H1 (cell line): Measurements from ENCODE around the gene TNS1. TPM values are rescaled to one million over a fixed set of nuclear protein-coding genes. Genes with fewer than 3 reads are reported as not detected.

Experiments
- CTCF ChIA-PET: fragments of 300-600 bp; sonication (Branson Sonifier 250); formaldehyde crosslinking; loops from one replicate; lab custom pipeline; 2021; ENCODE audit not compliant: partially characterized antibody; lab: Charles Lee
- POLR2A ChIA-PET: fragments of 300-600 bp; sonication (Branson Sonifier 250); formaldehyde crosslinking; loops from one replicate; lab custom pipeline; 2021; ENCODE audit warnings: inconsistent platforms; ENCODE audit not compliant: partially characterized antibody; lab: Charles Lee
- DNase-seq, 2 experiments: peaks; one replicate each; pipeline versions ENCODE4 v3.0.0 to v3.0.0-alpha.2; 2010 to 2022; ENCODE audit warnings: low spot score in 2 of 2, low read depth in 1 of 2, mixed read lengths in 1 of 2
- FAIRE-seq: peaks from 2 replicates; lab custom pipeline; 2011; peaks lifted over from hg19 to GRCh38; lab: Jason Lieb, UNC
- H2AFZ ChIP-seq: 2 replicates; pipeline ENCODE4 v1.8.1; 2012; ENCODE audit warnings: low read length, inconsistent platforms
- H2AK5ac ChIP-seq: 2 replicates; pipeline ENCODE4 v1.6.1; 2013; ENCODE audit warnings: low read depth, low read length
- H2BK120ac ChIP-seq: replicated peaks from 2 replicates; pipeline ENCODE3; 2013; ENCODE audit warnings: low read depth, low read length, inconsistent platforms
- H2BK12ac ChIP-seq: 2 replicates; pipeline ENCODE4 v1.6.1; 2013; ENCODE audit warnings: low read depth, low read length
- H2BK15ac ChIP-seq: 2 replicates; pipeline ENCODE4 v1.6.1; 2013; ENCODE audit warnings: low read length
- H2BK20ac ChIP-seq: 2 replicates; pipeline ENCODE4 v1.6.1; 2013; ENCODE audit warnings: low read length
- H2BK5ac ChIP-seq: 2 replicates; pipeline ENCODE4 v1.6.1; 2013; ENCODE audit warnings: low read depth, low read length
- H3K14ac ChIP-seq: 2 replicates; pipeline ENCODE4 v1.6.1; 2013; ENCODE audit warnings: inconsistent platforms; ENCODE audit not compliant: insufficient read length
- H3K18ac ChIP-seq: 2 replicates; pipeline ENCODE4 v1.6.1; 2013; ENCODE audit warnings: low read length; ENCODE audit errors: extremely low read depth
- H3K23ac ChIP-seq: 2 replicates; pipeline ENCODE4 v1.6.1; 2013; ENCODE audit warnings: inconsistent platforms; ENCODE audit not compliant: insufficient read length
- H3K23me2 ChIP-seq: 2 replicates; pipeline ENCODE4 v1.6.1; 2013; ENCODE audit warnings: low read depth, low read length
- H3K27ac ChIP-seq: 2 replicates; pipeline ENCODE4 v1.6.1; 2011; ENCODE audit warnings: low read depth, low read length, inconsistent platforms
- H3K27me3 ChIP-seq, 4 experiments: replicated peaks in 1 of 4; 1 replicate in 1 of 4; 2 replicates in 3 of 4; pipeline versions ENCODE4 v1.6.1 to v1.8.1; 2011 to 2013; ENCODE audit warnings: low read length in 3 of 4, mild to moderate bottlenecking in 3 of 4, inconsistent platforms in 2 of 4, mixed read lengths in 2 of 4, moderate library complexity in 1 of 4; ENCODE audit not compliant: control insufficient read depth in 3 of 4, insufficient read depth in 3 of 4; ENCODE audit errors: extremely low read depth in 1 of 4
- H3K36me3 ChIP-seq, 4 experiments: 2 replicates each; pipeline versions ENCODE4 v1.6.1 to v1.8.1; 2011 to 2013; ENCODE audit warnings: mild to moderate bottlenecking in 4 of 4, low read length in 3 of 4, moderate library complexity in 2 of 4, control low read depth in 1 of 4, inconsistent platforms in 1 of 4; ENCODE audit not compliant: insufficient read depth in 4 of 4, control insufficient read depth in 2 of 4
- H3K4ac ChIP-seq: replicated peaks from 2 replicates; pipeline ENCODE3; 2013; ENCODE audit warnings: low read length, low read depth, mixed read lengths, inconsistent platforms; ENCODE audit not compliant: insufficient read length
- H3K4me1 ChIP-seq, 4 experiments: replicated peaks in 1 of 4; 1 replicate in 1 of 4; 2 replicates in 3 of 4; pipeline versions ENCODE4 v1.6.1 to v1.8.1; 2011 to 2013; ENCODE audit warnings: low read length in 3 of 4, inconsistent platforms in 2 of 4, mixed read lengths in 1 of 4; ENCODE audit not compliant: insufficient read depth in 4 of 4, control insufficient read depth in 3 of 4
- H3K4me2 ChIP-seq, 2 experiments: 2 replicates each; pipeline versions ENCODE4 v1.6.1 to v1.8.1; 2011 to 2013; ENCODE audit warnings: low read depth in 2 of 2, low read length in 2 of 2, control low read depth in 1 of 2, inconsistent platforms in 1 of 2, mild to moderate bottlenecking in 1 of 2; ENCODE audit not compliant: insufficient read depth in 1 of 2
- H3K4me3 ChIP-seq, 4 experiments: fragments of 200-600, 300-600 bp in 1 of 4; sonication (generic), shearing (Covaris generic), sonication (Bioruptor Twin) in 1 of 4; 2 replicates each; pipeline versions ENCODE4 v1.5.1 to v1.8.1; 2011 to 2016; ENCODE audit warnings: low read length in 4 of 4, low read depth in 3 of 4, control low read depth in 2 of 4, inconsistent platforms in 2 of 4, mild to moderate bottlenecking in 2 of 4, mixed read lengths in 1 of 4, moderate library complexity in 1 of 4; ENCODE audit not compliant: insufficient read depth in 2 of 4; ENCODE audit errors: extremely low read depth in 1 of 4
- H3K56ac ChIP-seq: replicated peaks from 2 replicates; pipeline ENCODE3; 2013; ENCODE audit warnings: low read depth, mild to moderate bottlenecking, mixed read lengths, low read length, inconsistent platforms; ENCODE audit not compliant: insufficient read length
- H3K79me1 ChIP-seq: 2 replicates; pipeline ENCODE4 v1.6.1; 2013; ENCODE audit warnings: low read depth, low read length, control low read depth
- H3K79me2 ChIP-seq, 2 experiments: 2 replicates each; pipeline versions ENCODE4 v1.6.1 to v1.8.1; 2012 to 2013; ENCODE audit warnings: low read length in 2 of 2, mild to moderate bottlenecking in 2 of 2, inconsistent platforms in 1 of 2; ENCODE audit not compliant: insufficient read depth in 2 of 2, control insufficient read depth in 1 of 2
- H3K9ac ChIP-seq, 4 experiments: replicated peaks in 1 of 4; 1 replicate in 1 of 4; 2 replicates in 3 of 4; pipeline versions ENCODE4 v1.6.1 to v1.8.1; 2011 to 2013; ENCODE audit warnings: low read depth in 3 of 4, low read length in 3 of 4, control low read depth in 2 of 4, mild to moderate bottlenecking in 2 of 4, moderate library complexity in 2 of 4, inconsistent platforms in 1 of 4; ENCODE audit errors: extremely low read depth in 1 of 4
- H3K9me3 ChIP-seq, 2 experiments: 2 replicates each; pipeline versions ENCODE4 v1.6.1 to v1.8.1; 2012 to 2013; ENCODE audit warnings: mild to moderate bottlenecking in 2 of 2, moderate library complexity in 2 of 2, control low read depth in 1 of 2, inconsistent platforms in 1 of 2, low read depth in 1 of 2, low read length in 1 of 2, mixed read lengths in 1 of 2; ENCODE audit not compliant: insufficient read depth in 2 of 2
- H4K20me1 ChIP-seq, 2 experiments: replicated peaks in 1 of 2; 2 replicates each; pipeline versions ENCODE3 to v1.8.1; 2011 to 2013; ENCODE audit warnings: inconsistent platforms in 2 of 2, low read length in 2 of 2, mild to moderate bottlenecking in 1 of 2; ENCODE audit not compliant: insufficient read depth in 2 of 2, control insufficient read depth in 1 of 2
- H4K5ac ChIP-seq: 2 replicates; pipeline ENCODE4 v1.6.1; 2013; ENCODE audit warnings: low read length, low read depth, mixed read lengths, inconsistent platforms; ENCODE audit not compliant: insufficient read length
- H4K8ac ChIP-seq: 2 replicates; pipeline ENCODE4 v1.8.0; 2013; ENCODE audit warnings: mild to moderate bottlenecking, moderate library complexity, low read length, inconsistent platforms; ENCODE audit not compliant: insufficient read depth; ENCODE audit errors: extremely low read depth
- H4K91ac ChIP-seq: replicated peaks from 2 replicates; pipeline ENCODE3; 2013; ENCODE audit warnings: low read length, mixed read lengths, inconsistent platforms; ENCODE audit not compliant: insufficient read length
- BACH1 ChIP-seq: IDR thresholded peaks from 2 replicates; pipeline ENCODE4 v1.6.1; 2012; ENCODE audit warnings: low read length, improper control_type of control experiment
- CEBPB ChIP-seq: IDR thresholded peaks from 2 replicates; pipeline ENCODE4 v1.6.1; 2012; ENCODE audit warnings: low read depth, low read length
- CTBP2 ChIP-seq: IDR thresholded peaks from 2 replicates; pipeline ENCODE4 v1.7.0; 2011; ENCODE audit warnings: borderline replicate concordance, mild to moderate bottlenecking, moderate library complexity, mixed read lengths, low read length; ENCODE audit not compliant: insufficient read depth, insufficient read length
- EP300 ChIP-seq, 2 experiments: IDR thresholded peaks; 1 replicate in 1 of 2; 2 replicates in 1 of 2; pipeline ENCODE4 v1.6.1; 2011 to 2012; ENCODE audit warnings: low read depth in 2 of 2, low read length in 2 of 2, mild to moderate bottlenecking in 2 of 2, borderline replicate concordance in 1 of 2, inconsistent platforms in 1 of 2, moderate library complexity in 1 of 2
- POLR2AphosphoS5 ChIP-seq: IDR thresholded peaks from 2 replicates; pipeline ENCODE4 v1.6.1; 2011; ENCODE audit warnings: low read depth, low read length
- RAD21 ChIP-seq, 2 experiments: IDR thresholded peaks in 1 of 2; conservative IDR thresholded peaks in 1 of 2; 2 replicates each; pipeline ENCODE4 v1.6.1; 2011; ENCODE audit warnings: low read depth in 2 of 2, low read length in 2 of 2, improper control_type of control experiment in 1 of 2, inconsistent platforms in 1 of 2, mild to moderate bottlenecking in 1 of 2, moderate library complexity in 1 of 2
- RNF2 ChIP-seq: fragments of 200-900, 300-1000 bp; sonication (generic); IDR thresholded peaks from 2 replicates; pipeline ENCODE4 v1.7.1; 2016; ENCODE audit warnings: borderline replicate concordance, low read depth, mild to moderate bottlenecking, antibody characterized with exemption, low read length; ENCODE audit not compliant: poor library complexity, severe bottlenecking; ENCODE audit errors: missing control alignments
- SRF ChIP-seq: IDR thresholded peaks from 2 replicates; pipeline ENCODE4 v1.6.1; 2011; ENCODE audit warnings: mild to moderate bottlenecking, low read depth, low read length, moderate library complexity
- TAF7 ChIP-seq: optimal IDR thresholded peaks from 2 replicates; pipeline ENCODE3; 2011; ENCODE audit warnings: low read depth, mild to moderate bottlenecking, inconsistent platforms, low read length, moderate library complexity, borderline replicate concordance
- TCF12 ChIP-seq: IDR thresholded peaks from 2 replicates; pipeline ENCODE4 v1.6.1; 2011; ENCODE audit warnings: low read depth, mild to moderate bottlenecking, low read length
- YY1 ChIP-seq: IDR thresholded peaks from 2 replicates; pipeline ENCODE4 v1.6.1; 2011; ENCODE audit warnings: low read depth, mild to moderate bottlenecking, low read length
- WGBS, 2 experiments: shearing (Covaris generic) in 1 of 2; methylation state at CpG; one replicate each; pipeline versions ENCODE4 v1.1.6 to v1.1.7; 2013 to 2015; ENCODE audit warnings: low lambda C conversion rate in 2 of 2, mixed read lengths in 2 of 2, inconsistent platforms in 1 of 2, low coverage in 1 of 2, missing lambda C conversion rate in 1 of 2; ENCODE audit not compliant: insufficient replicate concordance in 2 of 2, insufficient coverage in 1 of 2, insufficient read length in 1 of 2; ENCODE audit errors: extremely low coverage in 1 of 2, missing lambda C conversion rate in 1 of 2; 5-methylcytosine and 5-hydroxymethylcytosine counted together
- polyA plus RNA-seq, 7 experiments: library from polyadenylated mRNA; depleted of rRNA in 3 of 7; stranded (reverse) in 5 of 7; unstranded in 2 of 7; fragments of >200 nt in 5 of 7; fragments of 200-250 nt in 2 of 7; gene quantifications; 1 replicate in 5 of 7; 2 replicates in 1 of 7; 4 replicates in 1 of 7; pipeline versions ENCODE4 v1.2.1 to v1.2.3, GENCODE V29; 2011 to 2013; ENCODE audit warnings: missing spikeins in 2 of 7, mixed read lengths in 2 of 7
- total RNA-seq: library from RNA; stranded (reverse); fragmentation: NEBNext Ultra II Directional; extraction: Animal tissue kit (Norgen Biotek cat#: 25700); gene quantifications from 2 replicates; pipeline ENCODE4 v1.2.1, GENCODE V29; 2021
- TF ChIP-seq, protein P1 (sequence below): IDR thresholded peaks from 2 replicates; pipeline ENCODE4 v1.6.1; 2011; ENCODE audit warnings: low read length, improper control_type of control experiment

The TNS1 gene
- total and polyA plus RNA-seq, 2 of the 8 experiments (the other 6 are each of a cell fraction or from before 2014, with no cell fraction given) = 1.5 to 5.1 TPM

DNA sequence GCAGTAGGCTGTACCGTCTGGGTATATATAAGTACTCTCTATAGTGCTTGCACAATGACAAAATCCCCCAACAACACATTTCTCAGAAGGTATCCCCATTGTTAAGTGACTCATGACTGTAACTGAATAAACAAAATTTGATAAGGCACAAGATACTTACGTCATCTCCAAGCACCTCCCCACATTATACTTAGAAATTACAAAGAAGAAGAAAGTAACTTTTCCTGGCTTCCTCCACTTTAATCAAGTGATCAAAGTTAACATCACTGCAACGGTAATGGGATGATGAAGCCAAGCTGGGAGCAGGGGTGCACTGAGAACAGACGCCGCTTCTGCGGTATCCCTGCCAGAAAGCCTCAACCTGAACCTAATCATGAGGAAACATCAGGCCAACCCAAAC lies 9.7 kb downstream of the TNS1 start:
- H3K36me3 ChIP-seq = no peaks in the 10 kb centered on the region
- H2AFZ ChIP-seq = no peak overlapping the region
- H3K27ac ChIP-seq = no peak overlapping the region
- no peaks in the 10 kb centered on the region for H3K79me2 ChIP-seq
- H2BK12ac ChIP-seq = no peak overlapping the region
- H2BK15ac ChIP-seq = no peak overlapping the region
- peaks cover 10% of the 10 kb centered on the region; the same call in 1 of the 2 replicates for H3K23me2 ChIP-seq
- no peak overlapping the region for H3K4me2 ChIP-seq
- H3K23ac ChIP-seq = no peak overlapping the region
- peaks cover 0 to 7% of the 10 kb centered on the region in 2 experiments for H4K20me1 ChIP-seq
- H3K4me3 ChIP-seq = no peak overlapping the region
- H3K14ac ChIP-seq = no peak overlapping the region
- H3K9ac ChIP-seq = no peak overlapping the region
- no peak overlapping the region for H3K18ac ChIP-seq
- WGBS, 2 experiments = 90% methylated on average over 6 of the region's 6 CpGs; no CpG with 5 or more reads in 1 of the 2 experiments
- no peak overlapping the region for H4K5ac ChIP-seq
- no peak overlapping the region for H2BK120ac ChIP-seq
- H2AK5ac ChIP-seq = no peak overlapping the region
- no peak overlapping the region for H4K91ac ChIP-seq
- no peak for FAIRE-seq
- H4K8ac ChIP-seq = no peak overlapping the region
- H3K79me1 ChIP-seq = no peaks in the 10 kb centered on the region
- H3K4me1 ChIP-seq = peaks cover 0 to 14% (median 10%) of the 10 kb centered on the region in 4 experiments; a peak in 5 of 7 replicates
- ChIA-PET CTCF (interaction anchor here (0.6 to 22.4 kb wide), 39 partner anchors 9 to 215 kb away, joined by 3 to 480 read pairs (median 12); partner anchors contain the start of genes RUFY4 and TNS1), POLR2A (interaction anchor here (1.0 to 1.5 kb wide), 3 partner anchors 9 to 60 kb away, joined by 3 to 4 read pairs (median 3); no protein-coding TSS in a partner anchor)
- H3K9me3 ChIP-seq = no peaks in the 10 kb centered on the region
- no peak overlapping the region for H3K4ac ChIP-seq
- no peak for DNase-seq
- no peak overlapping the region for H2BK20ac ChIP-seq
- no peak overlapping the region for H2BK5ac ChIP-seq
- no peaks in the 10 kb centered on the region; a peak in 3 of 7 replicates for H3K27me3 ChIP-seq
- no peak overlapping the region for H3K56ac ChIP-seq
- TF ChIP-seq CTBP2 (no peak), YY1 (no peak), POLR2AphosphoS5 (no peak), BACH1 (no peak), TCF12 (no peak), RNF2 (no peak), TAF7 (no peak), RAD21 (IDR thresholded peaks at IDR 0.05 in 1 of 2, conservative IDR thresholded peaks at IDR 0.05 in 1 of 2; ENCODE audit: low read depth in 2 of 2, low read length in 2 of 2) (no peak), SRF (no peak), EP300 (IDR thresholded peaks at IDR 0.05; ENCODE audit: borderline replicate concordance in 1 of 2, low read depth in 2 of 2, low read length in 2 of 2) (no peak), CEBPB (no peak)
- TF ChIP-seq, protein P1, sequence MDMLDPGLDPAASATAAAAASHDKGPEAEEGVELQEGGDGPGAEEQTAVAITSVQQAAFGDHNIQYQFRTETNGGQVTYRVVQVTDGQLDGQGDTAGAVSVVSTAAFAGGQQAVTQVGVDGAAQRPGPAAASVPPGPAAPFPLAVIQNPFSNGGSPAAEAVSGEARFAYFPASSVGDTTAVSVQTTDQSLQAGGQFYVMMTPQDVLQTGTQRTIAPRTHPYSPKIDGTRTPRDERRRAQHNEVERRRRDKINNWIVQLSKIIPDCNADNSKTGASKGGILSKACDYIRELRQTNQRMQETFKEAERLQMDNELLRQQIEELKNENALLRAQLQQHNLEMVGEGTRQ = no peak
